Mucosa of gallbladder (tissue), 1 donor: ENCODE data around the gene SYMPK. TPM values are rescaled to one million over a fixed set of nuclear protein-coding genes. Genes with fewer than 3 reads are reported as not detected.

Experiments
- DNase-seq: peaks from one replicate; pipeline ENCODE4 v3.0.0-alpha.2; 2020; ENCODE audit warnings: low spot score
- total RNA-seq: library from RNA; stranded (reverse); gene quantifications from one replicate; pipeline ENCODE4 v1.2.1, GENCODE V29; 2021
- donor health status: DM: no; HTN: no; CAD: no.

Gene SYMPK
- total RNA-seq, 1 donor from 2014 or later: 72.6 TPM

- DNase-seq: no peak
These were observed 3.6 kb upstream of the SYMPK start for GRCh38 chr19:45866400-45867176.

GRCh38 chr19:45865269-45865948 is 2.5 kb upstream of the SYMPK start:
- no peak for DNase-seq

- no peak for DNase-seq
These were observed 1.7 kb upstream of the SYMPK start for GRCh38 chr19:45864629-45865082.

- DNase-seq: peak; percentile 40
These were observed 1.1 kb upstream of the SYMPK start, which contains the start of gene FOXA3 for GRCh38 chr19:45863840-45864628. Gene FOXA3, plus strand, starts transcription at chr19:45864326. Its CDS starts 131 bp downstream, at chr19:45864457.

- no peak for DNase-seq
These were observed 440 bp upstream of the SYMPK start for GRCh38 chr19:45863335-45863839.

GRCh38 chr19:45862271-45862563 is 730 bp downstream of the SYMPK start:
- no peak for DNase-seq

GRCh38 chr19:45860359-45861259 is 2.3 kb downstream of the SYMPK start:
- DNase-seq: no peak

GRCh38 chr19:45854167-45854778 is 8.7 kb downstream of the SYMPK start:
- DNase-seq: no peak

GRCh38 chr19:45852983-45853382 is 10.0 kb downstream of the SYMPK start:
- DNase-seq: no peak

- no peak for DNase-seq
These were observed 10.7 kb downstream of the SYMPK start for GRCh38 chr19:45852145-45852750.

GRCh38 chr19:45848922-45849321 is 14.0 kb downstream of the SYMPK start:
- DNase-seq: no peak

GRCh38 chr19:45847663-45848062 is 15.3 kb downstream of the SYMPK start:
- no peak for DNase-seq

- DNase-seq: no peak
These were observed 20.7 kb downstream of the SYMPK start for GRCh38 chr19:45842198-45842597.

GRCh38 chr19:45834970-45835369 is 28.0 kb downstream of the SYMPK start:
- DNase-seq: no peak

GRCh38 chr19:45828945-45829344 is 34.0 kb downstream of the SYMPK start:
- DNase-seq: no peak

- no peak for DNase-seq
These were observed 34.4 kb downstream of the SYMPK start for GRCh38 chr19:45828523-45828922.

- no peak for DNase-seq
These were observed 35.4 kb downstream of the SYMPK start for GRCh38 chr19:45827459-45828093.

GRCh38 chr19:45826934-45827333 is 36.0 kb downstream of the SYMPK start:
- no peak for DNase-seq

GRCh38 chr19:45825917-45826893 is 36.7 kb downstream of the SYMPK start:
- DNase-seq: no peak
